ENCODE measurements around the gene PARP1.

DNA sequence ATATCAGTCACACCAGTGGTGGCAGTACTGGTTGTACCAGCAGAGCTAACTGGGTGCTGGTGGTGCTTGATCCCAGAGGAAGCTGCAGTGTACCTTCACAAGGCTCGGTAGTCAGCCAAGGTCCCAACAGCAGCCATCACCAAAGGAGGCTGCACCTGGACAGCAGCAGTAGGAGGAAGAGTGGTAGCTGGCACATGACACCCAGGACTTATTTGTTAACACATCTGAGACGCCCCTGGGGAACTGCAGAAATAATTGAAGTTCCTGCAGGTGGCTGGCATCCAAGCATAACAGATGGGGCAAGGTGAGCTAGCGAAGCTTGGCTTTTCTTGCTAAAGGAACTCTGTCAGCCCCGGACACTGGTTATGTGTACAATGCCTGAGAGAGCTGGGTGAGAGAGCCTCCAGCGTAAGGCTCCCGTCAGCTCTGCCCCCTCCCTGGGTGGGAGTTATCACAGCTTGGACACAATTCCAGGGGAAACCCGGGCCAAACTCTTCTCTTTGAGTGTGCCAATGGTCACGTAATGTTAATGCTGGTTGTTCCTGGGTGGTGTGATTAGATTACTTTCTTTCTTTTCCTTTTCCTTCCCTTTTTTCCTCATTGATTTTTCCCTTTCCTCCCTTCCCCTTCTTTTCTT is 29.1 kb upstream of the PARP1 start:
- TF ChIP-seq, protein P1, sequence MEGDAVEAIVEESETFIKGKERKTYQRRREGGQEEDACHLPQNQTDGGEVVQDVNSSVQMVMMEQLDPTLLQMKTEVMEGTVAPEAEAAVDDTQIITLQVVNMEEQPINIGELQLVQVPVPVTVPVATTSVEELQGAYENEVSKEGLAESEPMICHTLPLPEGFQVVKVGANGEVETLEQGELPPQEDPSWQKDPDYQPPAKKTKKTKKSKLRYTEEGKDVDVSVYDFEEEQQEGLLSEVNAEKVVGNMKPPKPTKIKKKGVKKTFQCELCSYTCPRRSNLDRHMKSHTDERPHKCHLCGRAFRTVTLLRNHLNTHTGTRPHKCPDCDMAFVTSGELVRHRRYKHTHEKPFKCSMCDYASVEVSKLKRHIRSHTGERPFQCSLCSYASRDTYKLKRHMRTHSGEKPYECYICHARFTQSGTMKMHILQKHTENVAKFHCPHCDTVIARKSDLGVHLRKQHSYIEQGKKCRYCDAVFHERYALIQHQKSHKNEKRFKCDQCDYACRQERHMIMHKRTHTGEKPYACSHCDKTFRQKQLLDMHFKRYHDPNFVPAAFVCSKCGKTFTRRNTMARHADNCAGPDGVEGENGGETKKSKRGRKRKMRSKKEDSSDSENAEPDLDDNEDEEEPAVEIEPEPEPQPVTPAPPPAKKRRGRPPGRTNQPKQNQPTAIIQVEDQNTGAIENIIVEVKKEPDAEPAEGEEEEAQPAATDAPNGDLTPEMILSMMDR (conservative IDR thresholded peaks at IDR 0.05; ENCODE audit: low read depth, low read length), result no peak
- no peak for TF ChIP-seq EZH2 (IDR thresholded peaks at IDR 0.05; ENCODE audit: borderline replicate concordance, low read depth, low read length, poor library complexity, severe bottlenecking)

Measured in A673 (cell line).